KMS-11 (cell line): Measurements from ENCODE around the gene CACNA2D2.

ENCODE experiments used
- H2AFZ ChIP-seq: fragments of 200-600 bp; sonication (generic); 2 replicates; pipeline ENCODE4 v1.6.1; 2016; ENCODE audit warnings: antibody characterized with exemption, mixed run types, low read depth
- H3K27ac ChIP-seq: fragments of 200-600 bp; sonication (generic); 2 replicates; pipeline ENCODE4 v1.6.1; 2016; ENCODE audit warnings: mild to moderate bottlenecking, mixed run types
- H3K27me3 ChIP-seq: fragments of 200-600 bp; sonication (generic); 2 replicates; pipeline ENCODE4 v1.6.1; 2017; ENCODE audit warnings: mild to moderate bottlenecking, low read depth, mixed run types, moderate library complexity; ENCODE audit not compliant: insufficient read depth
- H3K36me3 ChIP-seq: fragments of 200-600 bp; sonication (generic); 2 replicates; pipeline ENCODE4 v1.6.1; 2017; ENCODE audit warnings: mild to moderate bottlenecking, mixed run types; ENCODE audit not compliant: insufficient read depth
- H3K4me1 ChIP-seq: fragments of 200-600 bp; sonication (generic); 2 replicates; pipeline ENCODE4 v1.6.1; 2016; ENCODE audit warnings: mild to moderate bottlenecking, low read depth, mixed run types; ENCODE audit not compliant: poor library complexity, severe bottlenecking
- H3K4me2 ChIP-seq: fragments of 200-600 bp; sonication (generic); 2 replicates; pipeline ENCODE4 v1.7.0; 2016; ENCODE audit warnings: mild to moderate bottlenecking, mixed run types
- H3K4me3 ChIP-seq: fragments of 200-600 bp; sonication (generic); IDR thresholded peaks from 2 replicates; pipeline ENCODE4 v1.6.1; 2017; ENCODE audit warnings: low read depth, low read length, mixed read lengths; ENCODE audit not compliant: insufficient read depth
- H3K79me2 ChIP-seq: fragments of 200-600 bp; sonication (generic); 2 replicates; pipeline ENCODE4 v1.6.1; 2016; ENCODE audit warnings: low read depth, mixed run types; ENCODE audit not compliant: insufficient read depth
- H3K9ac ChIP-seq: fragments of 200-600 bp; sonication (generic); 2 replicates; pipeline ENCODE4 v1.6.1; 2016; ENCODE audit warnings: mild to moderate bottlenecking, mixed run types
- H4K20me1 ChIP-seq: fragments of 200-600 bp; sonication (generic); 2 replicates; pipeline ENCODE4 v1.6.1; 2016; ENCODE audit warnings: mild to moderate bottlenecking, mixed run types; ENCODE audit not compliant: insufficient read depth
- CTCF ChIP-seq: fragments of 200-600 bp; sonication (generic); conservative IDR thresholded peaks from 2 replicates; pipeline ENCODE4 v1.6.1; 2017; ENCODE audit warnings: low read depth, mild to moderate bottlenecking, antibody characterized with exemption, low read length, moderate library complexity, mixed read lengths

CACNA2D2 gene

DNA sequence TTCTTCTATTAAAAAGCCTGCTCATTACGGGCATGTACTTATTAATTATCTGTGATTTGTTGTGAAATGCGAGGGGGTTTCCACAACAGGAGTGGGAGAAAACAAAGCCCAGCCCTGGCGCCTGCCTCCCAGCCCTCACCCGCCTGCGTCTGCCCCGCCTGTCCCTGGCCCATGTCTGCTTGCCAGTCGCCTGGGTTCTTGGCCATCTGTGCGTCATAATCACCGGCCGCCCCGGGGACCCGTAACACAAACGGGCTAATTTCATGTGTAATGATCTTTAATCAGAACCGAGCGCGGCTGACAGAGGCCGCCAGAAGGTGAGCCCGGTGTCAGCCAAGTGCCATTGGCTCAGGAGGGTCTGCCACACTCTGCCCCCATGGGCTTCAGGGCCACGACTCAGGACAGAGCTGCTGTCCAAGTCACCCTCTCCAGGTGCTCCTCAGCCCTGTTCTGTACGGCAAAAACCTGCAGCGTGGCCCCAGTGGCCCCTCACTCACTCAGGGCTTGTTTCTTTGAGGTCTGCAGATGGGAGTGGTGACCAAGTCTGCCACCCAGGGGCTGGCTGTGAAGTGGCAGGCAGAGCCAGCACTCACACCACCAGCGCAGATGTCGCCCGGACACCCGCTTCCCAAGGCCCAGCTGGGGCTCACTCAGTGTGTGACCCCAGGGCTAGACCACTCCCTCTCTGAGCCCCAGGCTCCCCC, 115.3 kb downstream of the CACNA2D2 start:
- Histone ChIP-seq H4K20me1 (no peaks in the 10 kb centered on the region), H3K27ac (no peak overlapping the region), H3K79me2 (no peaks in the 10 kb centered on the region), H3K9ac (no peak overlapping the region), H3K4me2 (no peak overlapping the region), H2AFZ (no peak overlapping the region), H3K4me3 (no peak overlapping the region), H3K36me3 (no peaks in the 10 kb centered on the region), H3K27me3 (no peaks in the 10 kb centered on the region), H3K4me1 (peaks cover 8% of the 10 kb centered on the region)
- TF ChIP-seq CTCF = 0 out of 2 replicates have a peak, but pooled peaks have one; percentile 13

DNA sequence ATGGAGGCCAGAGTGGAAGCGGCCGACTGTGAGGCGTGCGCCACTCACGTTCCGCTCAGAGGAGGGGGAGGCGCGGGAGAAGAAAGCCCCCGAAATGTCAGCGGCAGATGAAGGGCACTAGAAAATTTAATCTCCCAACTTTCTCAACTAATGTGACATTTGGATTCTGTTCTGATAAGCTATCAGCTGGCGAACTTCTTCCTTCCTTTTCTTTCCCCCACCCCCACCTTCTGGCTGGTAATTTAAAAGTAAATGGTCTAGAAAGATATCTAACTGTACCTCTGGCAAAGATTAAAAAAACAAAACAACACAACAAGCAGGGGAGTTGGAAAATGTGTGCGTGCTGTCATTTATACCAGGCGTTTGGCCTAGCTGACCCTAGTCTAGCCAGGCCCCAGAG, 117.7 kb downstream of the CACNA2D2 start:
- Histone ChIP-seq H3K9ac (no peak overlapping the region), H3K36me3 (no peaks in the 10 kb centered on the region), H3K27ac (no peak overlapping the region), H3K4me1 (no peaks in the 10 kb centered on the region), H4K20me1 (no peaks in the 10 kb centered on the region), H3K27me3 (no peaks in the 10 kb centered on the region), H3K4me2 (no peak overlapping the region), H3K4me3 (no peak overlapping the region), H2AFZ (no peak overlapping the region), H3K79me2 (no peaks in the 10 kb centered on the region)
- no peak for TF ChIP-seq CTCF

- Histone ChIP-seq H3K27me3 (no peaks in the 10 kb centered on the region), H4K20me1 (no peaks in the 10 kb centered on the region), H3K4me3 (no peak overlapping the region), H2AFZ (no peak overlapping the region), H3K79me2 (no peaks in the 10 kb centered on the region), H3K27ac (no peak overlapping the region), H3K4me2 (no peak overlapping the region), H3K4me1 (no peaks in the 10 kb centered on the region), H3K9ac (no peak overlapping the region), H3K36me3 (no peaks in the 10 kb centered on the region)
- TF ChIP-seq CTCF = no peak
These were observed 119.7 kb downstream of the CACNA2D2 start for GRCh38 chr3:50383750-50384149.

DNA sequence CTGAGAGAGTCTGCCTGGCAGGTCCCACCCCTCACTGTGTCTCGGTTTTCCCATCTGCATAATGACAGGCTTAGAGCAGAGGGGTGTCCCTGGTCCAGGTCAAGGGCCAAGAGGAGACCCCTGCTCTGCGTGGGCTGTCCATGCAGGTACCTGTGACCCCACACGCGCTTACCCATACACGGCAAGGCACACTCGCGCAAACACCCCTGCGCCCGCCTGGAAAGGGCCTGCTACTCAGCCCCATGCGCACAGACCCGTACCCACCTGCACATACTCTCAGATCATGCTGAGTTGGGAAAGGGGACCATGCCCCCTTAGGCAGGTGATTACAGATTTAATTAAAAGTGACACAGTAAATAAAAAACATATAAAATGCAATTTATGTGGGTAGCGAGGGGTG, 120.7 kb downstream of the CACNA2D2 start:
- Histone ChIP-seq H3K4me2 (no peak overlapping the region), H3K9ac (no peak overlapping the region), H3K27ac (no peak overlapping the region), H3K4me3 (no peak overlapping the region), H2AFZ (no peak overlapping the region), H3K27me3 (no peaks in the 10 kb centered on the region), H3K36me3 (no peaks in the 10 kb centered on the region), H3K79me2 (no peaks in the 10 kb centered on the region), H3K4me1 (no peaks in the 10 kb centered on the region), H4K20me1 (no peaks in the 10 kb centered on the region)
- no peak for TF ChIP-seq CTCF
